ENCODE data around the gene PNPLA6. TPM values are rescaled to one million over a fixed set of nuclear protein-coding genes. Genes with fewer than 3 reads are reported as not detected.
A peak's percentile ranks its signal among the peaks of the same experiment; 100 is the strongest.

Gene PNPLA6
- total and polyA plus RNA-seq, 9 of the 15 experiments (the other 6 are each of a cell fraction or from before 2014, with no cell fraction given), result 0.07 to 30.2 (median 8.3) TPM

DNA sequence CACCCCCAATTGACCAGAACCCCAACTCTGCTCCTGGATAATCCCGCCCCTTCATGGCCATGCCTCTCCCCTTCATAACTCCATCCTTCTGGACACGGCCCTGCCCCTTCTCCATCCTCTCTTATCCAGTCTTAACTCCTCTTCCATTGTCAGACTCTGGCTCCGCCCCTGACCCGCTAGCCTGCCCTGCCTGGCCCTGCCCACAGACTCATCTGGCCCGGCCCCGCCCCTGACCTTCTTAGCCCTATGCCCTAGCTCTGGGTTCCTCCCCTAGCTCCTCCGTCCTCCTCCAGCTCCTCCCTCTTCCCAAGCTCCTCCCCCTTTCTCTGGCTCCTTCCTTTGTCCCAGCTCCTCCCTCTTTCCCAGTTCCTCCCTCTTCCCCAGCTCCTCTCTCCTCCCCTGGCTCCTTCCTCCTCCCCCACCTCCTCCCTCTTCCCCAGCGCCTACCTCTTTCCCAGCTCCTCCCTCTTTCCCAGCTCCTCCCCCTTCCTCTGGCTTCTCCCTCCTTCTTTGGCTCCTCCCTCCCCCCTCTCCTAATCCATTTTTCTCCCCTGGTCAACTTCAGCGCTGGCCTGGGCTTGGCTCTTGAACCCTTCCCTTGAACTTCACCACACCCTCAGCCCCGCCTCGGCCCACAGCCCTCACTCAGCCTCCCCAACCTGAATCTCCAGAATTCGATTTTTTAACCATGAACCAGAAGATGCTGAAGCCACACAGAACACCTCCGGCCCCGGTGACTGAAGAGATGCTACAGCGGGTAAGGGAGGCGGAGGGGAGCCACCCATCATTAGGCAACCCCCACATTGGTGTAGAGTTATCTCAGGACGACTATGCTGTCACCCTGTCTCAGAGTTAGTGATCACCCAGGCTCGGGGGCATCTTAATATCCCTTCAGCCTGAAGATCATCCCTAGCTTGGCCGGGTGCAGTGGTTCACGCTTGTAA is 28.9 kb upstream of the PNPLA6 start (continued):
- TF ChIP-seq, protein P1, sequence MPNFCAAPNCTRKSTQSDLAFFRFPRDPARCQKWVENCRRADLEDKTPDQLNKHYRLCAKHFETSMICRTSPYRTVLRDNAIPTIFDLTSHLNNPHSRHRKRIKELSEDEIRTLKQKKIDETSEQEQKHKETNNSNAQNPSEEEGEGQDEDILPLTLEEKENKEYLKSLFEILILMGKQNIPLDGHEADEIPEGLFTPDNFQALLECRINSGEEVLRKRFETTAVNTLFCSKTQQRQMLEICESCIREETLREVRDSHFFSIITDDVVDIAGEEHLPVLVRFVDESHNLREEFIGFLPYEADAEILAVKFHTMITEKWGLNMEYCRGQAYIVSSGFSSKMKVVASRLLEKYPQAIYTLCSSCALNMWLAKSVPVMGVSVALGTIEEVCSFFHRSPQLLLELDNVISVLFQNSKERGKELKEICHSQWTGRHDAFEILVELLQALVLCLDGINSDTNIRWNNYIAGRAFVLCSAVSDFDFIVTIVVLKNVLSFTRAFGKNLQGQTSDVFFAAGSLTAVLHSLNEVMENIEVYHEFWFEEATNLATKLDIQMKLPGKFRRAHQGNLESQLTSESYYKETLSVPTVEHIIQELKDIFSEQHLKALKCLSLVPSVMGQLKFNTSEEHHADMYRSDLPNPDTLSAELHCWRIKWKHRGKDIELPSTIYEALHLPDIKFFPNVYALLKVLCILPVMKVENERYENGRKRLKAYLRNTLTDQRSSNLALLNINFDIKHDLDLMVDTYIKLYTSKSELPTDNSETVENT (CRISPR knock-in tag; IDR thresholded peaks at IDR 0.05), result no peak
- no peak for TF ChIP-seq ZNF384 (IDR thresholded peaks at IDR 0.05; ENCODE audit: low read depth, low read length)
- TF ChIP-seq, protein P2, sequence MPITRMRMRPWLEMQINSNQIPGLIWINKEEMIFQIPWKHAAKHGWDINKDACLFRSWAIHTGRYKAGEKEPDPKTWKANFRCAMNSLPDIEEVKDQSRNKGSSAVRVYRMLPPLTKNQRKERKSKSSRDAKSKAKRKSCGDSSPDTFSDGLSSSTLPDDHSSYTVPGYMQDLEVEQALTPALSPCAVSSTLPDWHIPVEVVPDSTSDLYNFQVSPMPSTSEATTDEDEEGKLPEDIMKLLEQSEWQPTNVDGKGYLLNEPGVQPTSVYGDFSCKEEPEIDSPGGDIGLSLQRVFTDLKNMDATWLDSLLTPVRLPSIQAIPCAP (CRISPR knock-in tag; IDR thresholded peaks at IDR 0.05; ENCODE audit: borderline replicate concordance), result no peak
- TF ChIP-seq TEAD2 (tag; IDR thresholded peaks at IDR 0.05), result no peak
- TF ChIP-seq HCFC1 (IDR thresholded peaks at IDR 0.05; ENCODE audit: low read depth, low read length), result no peak
- peak; percentile 93 for TF ChIP-seq DPF2 (IDR thresholded peaks at IDR 0.05)
- TF ChIP-seq, protein P3, sequence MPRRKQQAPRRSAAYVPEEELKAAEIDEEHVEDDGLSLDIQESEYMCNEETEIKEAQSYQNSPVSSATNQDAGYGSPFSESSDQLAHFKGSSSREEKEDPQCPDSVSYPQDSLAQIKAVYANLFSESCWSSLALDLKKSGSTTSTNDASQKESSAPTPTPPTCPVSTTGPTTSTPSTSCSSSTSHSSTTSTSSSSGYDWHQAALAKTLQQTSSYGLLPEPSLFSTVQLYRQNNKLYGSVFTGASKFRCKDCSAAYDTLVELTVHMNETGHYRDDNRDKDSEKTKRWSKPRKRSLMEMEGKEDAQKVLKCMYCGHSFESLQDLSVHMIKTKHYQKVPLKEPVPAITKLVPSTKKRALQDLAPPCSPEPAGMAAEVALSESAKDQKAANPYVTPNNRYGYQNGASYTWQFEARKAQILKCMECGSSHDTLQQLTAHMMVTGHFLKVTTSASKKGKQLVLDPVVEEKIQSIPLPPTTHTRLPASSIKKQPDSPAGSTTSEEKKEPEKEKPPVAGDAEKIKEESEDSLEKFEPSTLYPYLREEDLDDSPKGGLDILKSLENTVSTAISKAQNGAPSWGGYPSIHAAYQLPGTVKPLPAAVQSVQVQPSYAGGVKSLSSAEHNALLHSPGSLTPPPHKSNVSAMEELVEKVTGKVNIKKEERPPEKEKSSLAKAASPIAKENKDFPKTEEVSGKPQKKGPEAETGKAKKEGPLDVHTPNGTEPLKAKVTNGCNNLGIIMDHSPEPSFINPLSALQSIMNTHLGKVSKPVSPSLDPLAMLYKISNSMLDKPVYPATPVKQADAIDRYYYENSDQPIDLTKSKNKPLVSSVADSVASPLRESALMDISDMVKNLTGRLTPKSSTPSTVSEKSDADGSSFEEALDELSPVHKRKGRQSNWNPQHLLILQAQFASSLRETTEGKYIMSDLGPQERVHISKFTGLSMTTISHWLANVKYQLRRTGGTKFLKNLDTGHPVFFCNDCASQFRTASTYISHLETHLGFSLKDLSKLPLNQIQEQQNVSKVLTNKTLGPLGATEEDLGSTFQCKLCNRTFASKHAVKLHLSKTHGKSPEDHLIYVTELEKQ (CRISPR knock-in tag; IDR thresholded peaks at IDR 0.05), result no peak
- no peak for TF ChIP-seq ZNF197 (CRISPR knock-in tag; IDR thresholded peaks at IDR 0.05; ENCODE audit: low read depth)
- TF ChIP-seq, protein P4, sequence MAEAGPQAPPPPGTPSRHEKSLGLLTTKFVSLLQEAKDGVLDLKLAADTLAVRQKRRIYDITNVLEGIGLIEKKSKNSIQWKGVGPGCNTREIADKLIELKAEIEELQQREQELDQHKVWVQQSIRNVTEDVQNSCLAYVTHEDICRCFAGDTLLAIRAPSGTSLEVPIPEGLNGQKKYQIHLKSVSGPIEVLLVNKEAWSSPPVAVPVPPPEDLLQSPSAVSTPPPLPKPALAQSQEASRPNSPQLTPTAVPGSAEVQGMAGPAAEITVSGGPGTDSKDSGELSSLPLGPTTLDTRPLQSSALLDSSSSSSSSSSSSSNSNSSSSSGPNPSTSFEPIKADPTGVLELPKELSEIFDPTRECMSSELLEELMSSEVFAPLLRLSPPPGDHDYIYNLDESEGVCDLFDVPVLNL (CRISPR knock-in tag; IDR thresholded peaks at IDR 0.05; ENCODE audit: low read depth), result no peak
- TF ChIP-seq, protein P5, sequence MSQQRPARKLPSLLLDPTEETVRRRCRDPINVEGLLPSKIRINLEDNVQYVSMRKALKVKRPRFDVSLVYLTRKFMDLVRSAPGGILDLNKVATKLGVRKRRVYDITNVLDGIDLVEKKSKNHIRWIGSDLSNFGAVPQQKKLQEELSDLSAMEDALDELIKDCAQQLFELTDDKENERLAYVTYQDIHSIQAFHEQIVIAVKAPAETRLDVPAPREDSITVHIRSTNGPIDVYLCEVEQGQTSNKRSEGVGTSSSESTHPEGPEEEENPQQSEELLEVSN (IDR thresholded peaks at IDR 0.05; ENCODE audit: borderline replicate concordance in 1 of 2, extremely low read depth in 1 of 2, insufficient read depth in 1 of 2, insufficient read length in 1 of 2, low read depth in 1 of 2, low read length in 1 of 2, poor library complexity in 1 of 2, severe bottlenecking in 1 of 2), result no peak
- TF ChIP-seq, protein P6, sequence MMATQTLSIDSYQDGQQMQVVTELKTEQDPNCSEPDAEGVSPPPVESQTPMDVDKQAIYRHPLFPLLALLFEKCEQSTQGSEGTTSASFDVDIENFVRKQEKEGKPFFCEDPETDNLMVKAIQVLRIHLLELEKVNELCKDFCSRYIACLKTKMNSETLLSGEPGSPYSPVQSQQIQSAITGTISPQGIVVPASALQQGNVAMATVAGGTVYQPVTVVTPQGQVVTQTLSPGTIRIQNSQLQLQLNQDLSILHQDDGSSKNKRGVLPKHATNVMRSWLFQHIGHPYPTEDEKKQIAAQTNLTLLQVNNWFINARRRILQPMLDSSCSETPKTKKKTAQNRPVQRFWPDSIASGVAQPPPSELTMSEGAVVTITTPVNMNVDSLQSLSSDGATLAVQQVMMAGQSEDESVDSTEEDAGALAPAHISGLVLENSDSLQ (IDR thresholded peaks at IDR 0.05), result peak; percentile 91
- TF ChIP-seq, protein P7, sequence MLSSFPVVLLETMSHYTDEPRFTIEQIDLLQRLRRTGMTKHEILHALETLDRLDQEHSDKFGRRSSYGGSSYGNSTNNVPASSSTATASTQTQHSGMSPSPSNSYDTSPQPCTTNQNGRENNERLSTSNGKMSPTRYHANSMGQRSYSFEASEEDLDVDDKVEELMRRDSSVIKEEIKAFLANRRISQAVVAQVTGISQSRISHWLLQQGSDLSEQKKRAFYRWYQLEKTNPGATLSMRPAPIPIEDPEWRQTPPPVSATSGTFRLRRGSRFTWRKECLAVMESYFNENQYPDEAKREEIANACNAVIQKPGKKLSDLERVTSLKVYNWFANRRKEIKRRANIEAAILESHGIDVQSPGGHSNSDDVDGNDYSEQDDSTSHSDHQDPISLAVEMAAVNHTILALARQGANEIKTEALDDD (IDR thresholded peaks at IDR 0.05), result 0 out of 2 replicates have a peak, but pooled peaks have one; percentile 23
